OCI-LY1 (cell line): ENCODE results near the gene MTHFD1.

Source experiments
- H2AFZ ChIP-seq: fragments of 200-600 bp; sonication (generic), shearing (Covaris generic); 2 replicates; pipeline ENCODE4 v1.6.0; 2014; ENCODE audit warnings: antibody characterized with exemption, mild to moderate bottlenecking, low read length
- H3F3A ChIP-seq: fragments of 200-600 bp; sonication (generic), shearing (Covaris generic); 2 replicates; pipeline ENCODE4 v1.6.0; 2014; ENCODE audit warnings: mild to moderate bottlenecking, antibody characterized with exemption, low read length, moderate library complexity; ENCODE audit not compliant: insufficient read depth
- H3K27ac ChIP-seq: fragments of 200-600 bp; sonication (generic); 2 replicates; pipeline ENCODE4 v1.5.1; 2014; ENCODE audit warnings: low read length, mixed run types, mild to moderate bottlenecking, low read depth; ENCODE audit not compliant: poor library complexity, severe bottlenecking
- H3K27me3 ChIP-seq: fragments of 200-600 bp; sonication (generic); 2 replicates; pipeline ENCODE4 v1.6.0; 2014; ENCODE audit warnings: antibody characterized with exemption, mild to moderate bottlenecking, low read length, moderate library complexity; ENCODE audit not compliant: insufficient read depth
- H3K36me3 ChIP-seq: fragments of 200-600 bp; sonication (generic); 2 replicates; pipeline ENCODE4 v1.6.1; 2014; ENCODE audit warnings: mild to moderate bottlenecking, antibody characterized with exemption, low read length, moderate library complexity, mixed read lengths; ENCODE audit not compliant: insufficient read depth
- H3K4me1 ChIP-seq: fragments of 200-600 bp; sonication (generic); 2 replicates; pipeline ENCODE4 v1.5.1; 2014; ENCODE audit warnings: mild to moderate bottlenecking, low read length, moderate library complexity; ENCODE audit not compliant: insufficient read depth, severe bottlenecking
- H3K4me2 ChIP-seq: fragments of 200-600 bp; sonication (generic), shearing (Covaris generic); 2 replicates; pipeline ENCODE4 v1.6.1; 2014; ENCODE audit warnings: low read length
- H3K4me3 ChIP-seq: fragments of 200-600 bp; sonication (generic); 2 replicates; pipeline ENCODE4 v1.5.1; 2014; ENCODE audit warnings: low read length, low read depth, mild to moderate bottlenecking, mixed read lengths; ENCODE audit not compliant: poor library complexity, severe bottlenecking
- H3K79me2 ChIP-seq: fragments of 200-600 bp; shearing (Covaris generic); 2 replicates; pipeline ENCODE4 v1.6.1; 2016; ENCODE audit warnings: mixed run types, low read length, mixed read lengths; ENCODE audit not compliant: insufficient read depth
- H3K9ac ChIP-seq: fragments of 200-600 bp; sonication (generic), shearing (Covaris generic); 2 replicates; pipeline ENCODE4 v1.6.1; 2014; ENCODE audit warnings: mild to moderate bottlenecking, low read length, mixed read lengths
- H3K9me2 ChIP-seq: fragments of 200-600 bp; sonication (generic), shearing (Covaris generic); 2 replicates; pipeline ENCODE4 v1.6.1; 2014; ENCODE audit warnings: low read depth, mild to moderate bottlenecking, low read length, mixed read lengths
- H3K9me3 ChIP-seq: fragments of 200-600 bp; shearing (Covaris generic); 2 replicates; pipeline ENCODE4 v1.6.1; 2014; ENCODE audit warnings: low read length, mixed read lengths
- H4K20me1 ChIP-seq: fragments of 200-600 bp; sonication (generic), shearing (Covaris generic); 2 replicates; pipeline ENCODE4 v1.6.0; 2016; ENCODE audit warnings: mild to moderate bottlenecking, low read length; ENCODE audit not compliant: insufficient read depth
- EZH2 ChIP-seq: fragments of 200-600 bp; sonication (generic), shearing (Covaris generic); IDR thresholded peaks from 2 replicates; pipeline ENCODE4 v1.8.0; 2017; ENCODE audit warnings: borderline replicate concordance, mixed run types, mild to moderate bottlenecking, antibody characterized with exemption, low read length, moderate library complexity, mixed read lengths
- TF ChIP-seq, protein P1 (sequence below): fragments of 200-600 bp; sonication (generic), shearing (Covaris generic); IDR thresholded peaks from 2 replicates; pipeline ENCODE4 v1.5.1; 2017; ENCODE audit warnings: mild to moderate bottlenecking, antibody characterized with exemption, low read length, moderate library complexity, mixed read lengths

The MTHFD1 gene

DNA sequence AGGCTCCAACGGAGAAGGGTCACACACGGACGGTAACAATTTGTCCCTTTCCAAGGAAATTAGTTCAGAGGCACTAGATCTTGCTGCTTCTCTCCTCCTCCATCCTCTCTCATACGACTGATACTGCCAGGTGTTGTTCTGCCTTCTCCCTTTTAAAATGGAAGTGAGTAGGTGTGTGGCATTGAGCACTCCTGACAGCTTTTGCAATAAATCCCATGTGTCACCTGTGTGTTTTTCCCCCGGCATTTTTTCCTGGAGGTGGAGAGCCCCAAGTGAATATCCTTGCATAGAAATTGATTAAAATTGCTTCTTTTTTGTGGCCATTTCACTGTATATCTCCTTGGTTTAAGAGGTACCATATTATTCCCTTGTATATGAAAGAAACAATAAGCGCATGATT lies 51.0 kb downstream of the MTHFD1 start:
- H3F3A ChIP-seq = no peaks in the 10 kb centered on the region
- TF ChIP-seq, protein P1, sequence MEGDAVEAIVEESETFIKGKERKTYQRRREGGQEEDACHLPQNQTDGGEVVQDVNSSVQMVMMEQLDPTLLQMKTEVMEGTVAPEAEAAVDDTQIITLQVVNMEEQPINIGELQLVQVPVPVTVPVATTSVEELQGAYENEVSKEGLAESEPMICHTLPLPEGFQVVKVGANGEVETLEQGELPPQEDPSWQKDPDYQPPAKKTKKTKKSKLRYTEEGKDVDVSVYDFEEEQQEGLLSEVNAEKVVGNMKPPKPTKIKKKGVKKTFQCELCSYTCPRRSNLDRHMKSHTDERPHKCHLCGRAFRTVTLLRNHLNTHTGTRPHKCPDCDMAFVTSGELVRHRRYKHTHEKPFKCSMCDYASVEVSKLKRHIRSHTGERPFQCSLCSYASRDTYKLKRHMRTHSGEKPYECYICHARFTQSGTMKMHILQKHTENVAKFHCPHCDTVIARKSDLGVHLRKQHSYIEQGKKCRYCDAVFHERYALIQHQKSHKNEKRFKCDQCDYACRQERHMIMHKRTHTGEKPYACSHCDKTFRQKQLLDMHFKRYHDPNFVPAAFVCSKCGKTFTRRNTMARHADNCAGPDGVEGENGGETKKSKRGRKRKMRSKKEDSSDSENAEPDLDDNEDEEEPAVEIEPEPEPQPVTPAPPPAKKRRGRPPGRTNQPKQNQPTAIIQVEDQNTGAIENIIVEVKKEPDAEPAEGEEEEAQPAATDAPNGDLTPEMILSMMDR = no peak
- no peak for TF ChIP-seq EZH2
- H3K9me2 ChIP-seq = no peaks in the 10 kb centered on the region
- H2AFZ ChIP-seq = no peak overlapping the region
- H3K9ac ChIP-seq = no peak overlapping the region
- H3K36me3 ChIP-seq = peaks cover 95% of the 10 kb centered on the region
- H3K4me3 ChIP-seq = no peak overlapping the region
- no peaks in the 10 kb centered on the region for H3K9me3 ChIP-seq
- no peak overlapping the region for H3K4me2 ChIP-seq
- no peaks in the 10 kb centered on the region for H3K79me2 ChIP-seq
- no peak overlapping the region for H3K27ac ChIP-seq
- H3K4me1 ChIP-seq = peaks cover 9% of the 10 kb centered on the region
- H3K27me3 ChIP-seq = no peaks in the 10 kb centered on the region
- no peaks in the 10 kb centered on the region for H4K20me1 ChIP-seq

DNA sequence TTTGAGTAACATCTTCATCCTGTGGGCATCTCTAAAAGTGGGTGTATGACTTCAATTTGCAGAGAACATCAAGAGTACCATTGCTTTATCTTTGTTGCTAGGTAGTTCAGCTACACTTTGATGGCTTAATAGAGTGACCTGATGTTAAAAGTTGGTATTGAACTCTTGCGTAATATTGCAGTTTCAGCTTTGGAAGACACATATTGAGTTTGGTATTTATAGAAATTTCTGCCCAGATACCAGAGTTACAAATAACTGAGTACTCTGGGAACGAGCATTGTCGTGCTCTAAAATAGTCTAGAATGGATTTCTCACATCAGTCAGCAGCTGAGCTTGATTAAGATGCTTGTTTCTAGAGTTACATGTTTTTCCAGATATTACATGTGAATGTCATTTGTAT lies 52.3 kb downstream of the MTHFD1 start:
- Histone ChIP-seq H3K9me3 (no peaks in the 10 kb centered on the region), H2AFZ (no peak overlapping the region), H3K79me2 (no peaks in the 10 kb centered on the region), H3K4me1 (peaks cover 22% of the 10 kb centered on the region), H4K20me1 (no peaks in the 10 kb centered on the region), H3K4me3 (no peak overlapping the region), H3K9me2 (no peaks in the 10 kb centered on the region), H3K27ac (no peak overlapping the region), H3F3A (no peaks in the 10 kb centered on the region), H3K27me3 (no peaks in the 10 kb centered on the region), H3K36me3 (peaks cover 92% of the 10 kb centered on the region), H3K4me2 (no peak overlapping the region), H3K9ac (no peak overlapping the region)
- TF ChIP-seq, protein P1 = no peak
- no peak for TF ChIP-seq EZH2

DNA sequence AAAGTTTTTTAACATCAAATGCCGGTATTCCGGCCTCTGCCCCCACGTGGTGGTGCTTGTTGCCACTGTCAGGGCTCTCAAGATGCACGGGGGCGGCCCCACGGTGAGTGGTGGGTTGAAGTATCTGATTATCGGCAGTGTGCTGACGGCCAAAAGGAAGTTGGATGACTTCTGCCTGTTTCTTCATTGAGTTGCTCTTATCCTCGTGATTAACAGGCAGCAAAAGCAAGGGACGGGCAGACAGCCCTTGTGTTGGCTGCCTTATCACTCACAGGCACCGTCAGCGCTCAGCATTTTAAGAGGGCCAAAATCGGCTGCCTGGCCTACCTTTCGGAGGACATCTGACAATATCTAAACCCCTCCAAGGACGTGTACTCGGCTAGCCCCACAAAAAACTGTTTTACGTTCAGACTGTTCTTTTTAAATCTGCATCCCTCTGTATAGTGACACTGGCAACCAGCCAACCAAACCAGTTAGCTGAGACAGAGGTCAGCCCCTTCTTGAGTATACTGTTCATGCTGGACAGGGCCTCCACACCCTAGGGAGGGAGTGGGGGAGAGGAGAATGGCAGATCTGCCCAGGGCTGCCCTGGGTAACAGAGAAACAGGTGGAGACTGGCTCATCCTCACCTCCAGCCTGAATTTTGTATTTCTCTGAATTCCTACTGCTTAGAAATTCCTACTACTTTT lies 54.3 kb downstream of the MTHFD1 start:
- Histone ChIP-seq H3K4me2 (no peak overlapping the region), H3K27ac (no peak overlapping the region), H3K9me3 (no peaks in the 10 kb centered on the region), H3K27me3 (no peaks in the 10 kb centered on the region), H4K20me1 (no peaks in the 10 kb centered on the region), H2AFZ (no peak overlapping the region), H3F3A (no peaks in the 10 kb centered on the region), H3K4me1 (peaks cover 31% of the 10 kb centered on the region), H3K79me2 (no peaks in the 10 kb centered on the region), H3K36me3 (peaks cover 82% of the 10 kb centered on the region), H3K4me3 (no peak overlapping the region), H3K9ac (no peak overlapping the region), H3K9me2 (no peaks in the 10 kb centered on the region)
- TF ChIP-seq EZH2 = no peak
- TF ChIP-seq, protein P1 = no peak
